ENCODE measurements around the gene CMTM8. TPM values are rescaled to one million over a fixed set of nuclear protein-coding genes. Genes with fewer than 3 reads are reported as not detected.

The CMTM8 gene
- total and polyA plus RNA-seq, 2 of the 8 experiments (the other 6 are each of a cell fraction or from before 2014, with no cell fraction given): 10.5 to 22.4 TPM

- H3K14ac ChIP-seq (ENCODE audit: insufficient read length): no peak overlapping the region
- CTCF ChIA-PET (ENCODE audit: partially characterized antibody): interaction anchor here (1.9 to 2.1 kb wide), 2 partner anchors 23 to 100 kb away, joined by 4 to 6 read pairs; no protein-coding TSS in a partner anchor
These were observed 35.8 kb downstream of the CMTM8 start for GRCh38 chr3:32274306-32274705.

More at GRCh38 chr3:32274306-32274705, 35.8 kb downstream of the CMTM8 start:
- H3K4me3 ChIP-seq (ENCODE audit: extremely low read depth in 1 of 4, insufficient read depth in 2 of 4, low read depth in 3 of 4, low read length in 4 of 4): no peak overlapping the region
- H4K8ac ChIP-seq (ENCODE audit: extremely low read depth, insufficient read depth, low read length): no peak overlapping the region
- no peak overlapping the region for H2BK20ac ChIP-seq (ENCODE audit: low read length)
- H2BK12ac ChIP-seq (ENCODE audit: low read depth, low read length): no peak overlapping the region
- no peak overlapping the region for H4K5ac ChIP-seq (ENCODE audit: insufficient read length, low read depth, low read length)
- peaks cover 4% of the 10 kb centered on the region; the same call in 1 of the 2 replicates for H3K79me1 ChIP-seq (ENCODE audit: low read depth, low read length)
- no peak overlapping the region for H4K91ac ChIP-seq (replicated peaks; ENCODE audit: insufficient read length, low read length)
- no peaks in the 10 kb centered on the region for H3K79me2 ChIP-seq (ENCODE audit: control insufficient read depth in 1 of 2, insufficient read depth in 2 of 2, low read length in 2 of 2)
- 88% methylated on average over 1 of the region's 1 CpG; no CpG with 5 or more reads in 1 of the 2 experiments for WGBS, 2 experiments (ENCODE audit: extremely low coverage in 1 of 2, insufficient coverage in 1 of 2, insufficient read length in 1 of 2, insufficient replicate concordance in 2 of 2, low coverage in 1 of 2, low lambda C conversion rate in 2 of 2, missing lambda C conversion rate in 1 of 2)
- no peaks in the 10 kb centered on the region for H4K20me1 ChIP-seq (replicated peaks in 1 of 2; ENCODE audit: control insufficient read depth in 1 of 2, insufficient read depth in 2 of 2, low read length in 2 of 2)
- no peak overlapping the region for H3K9ac ChIP-seq (replicated peaks in 1 of 4; ENCODE audit: extremely low read depth in 1 of 4, low read depth in 3 of 4, low read length in 3 of 4)
- H3K27me3 ChIP-seq (replicated peaks in 1 of 4; ENCODE audit: control insufficient read depth in 3 of 4, extremely low read depth in 1 of 4, insufficient read depth in 3 of 4, low read length in 3 of 4): no peaks in the 10 kb centered on the region
- no peak overlapping the region for H3K23ac ChIP-seq (ENCODE audit: insufficient read length)
- no peaks in the 10 kb centered on the region for H3K9me3 ChIP-seq (ENCODE audit: insufficient read depth in 2 of 2, low read depth in 1 of 2, low read length in 1 of 2)
- no peaks in the 10 kb centered on the region for H3K23me2 ChIP-seq (ENCODE audit: low read depth, low read length)
- no peak overlapping the region for H3K18ac ChIP-seq (ENCODE audit: extremely low read depth, low read length)
- FAIRE-seq: no peak
- DNase-seq (ENCODE audit: low read depth in 1 of 2, low spot score in 2 of 2): no peak
- no peak overlapping the region for H2BK15ac ChIP-seq (ENCODE audit: low read length)
- TF ChIP-seq POLR2A (IDR thresholded peaks at IDR 0.05; ENCODE audit: control extremely low read depth in 1 of 2, low read depth in 2 of 2, low read length in 2 of 2) (no peak), CBX8 (IDR thresholded peaks at IDR 0.05; ENCODE audit: borderline replicate concordance, low read depth, low read length) (no peak), BCL11A (IDR thresholded peaks at IDR 0.05; ENCODE audit: low read depth in 2 of 2, low read length in 2 of 2) (no peak), TAF1 (IDR thresholded peaks at IDR 0.05; ENCODE audit: low read depth, low read length) (no peak), SIRT6 (IDR thresholded peaks at IDR 0.05; ENCODE audit: low read length) (no peak), CHD2 (IDR thresholded peaks at IDR 0.05; ENCODE audit: low read length) (no peak), BACH1 (IDR thresholded peaks at IDR 0.05; ENCODE audit: low read length) (no peak), SIX5 (IDR thresholded peaks at IDR 0.05; ENCODE audit: low read depth, low read length) (no peak), JUN (IDR thresholded peaks at IDR 0.05; ENCODE audit: low read depth, low read length) (no peak), KDM4A (IDR thresholded peaks at IDR 0.05; ENCODE audit: low read depth, low read length, severe bottlenecking) (no peak)
- TF ChIP-seq, protein P1, sequence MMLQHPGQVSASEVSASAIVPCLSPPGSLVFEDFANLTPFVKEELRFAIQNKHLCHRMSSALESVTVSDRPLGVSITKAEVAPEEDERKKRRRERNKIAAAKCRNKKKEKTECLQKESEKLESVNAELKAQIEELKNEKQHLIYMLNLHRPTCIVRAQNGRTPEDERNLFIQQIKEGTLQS (IDR thresholded peaks at IDR 0.05; ENCODE audit: insufficient read depth, low read depth, low read length): no peak
- H2AFZ ChIP-seq (ENCODE audit: low read length): no peak overlapping the region
- H3K4me1 ChIP-seq (replicated peaks in 1 of 4; ENCODE audit: control insufficient read depth in 3 of 4, insufficient read depth in 4 of 4, low read length in 3 of 4): no peaks in the 10 kb centered on the region
- POLR2A ChIA-PET (ENCODE audit: partially characterized antibody): no interaction called here
- H3K56ac ChIP-seq (replicated peaks; ENCODE audit: insufficient read length, low read depth, low read length): no peak overlapping the region
- no peak overlapping the region for H2BK5ac ChIP-seq (ENCODE audit: low read depth, low read length)
- H3K27ac ChIP-seq (ENCODE audit: low read depth, low read length): no peak overlapping the region
- H3K4ac ChIP-seq (replicated peaks; ENCODE audit: insufficient read length, low read depth, low read length): no peak overlapping the region
- H2AK5ac ChIP-seq (ENCODE audit: low read depth, low read length): no peak overlapping the region
- H2BK120ac ChIP-seq (replicated peaks; ENCODE audit: low read depth, low read length): no peak overlapping the region
- no peak overlapping the region for H3K4me2 ChIP-seq (ENCODE audit: insufficient read depth in 1 of 2, low read depth in 2 of 2, low read length in 2 of 2)
- no peaks in the 10 kb centered on the region for H3K36me3 ChIP-seq (ENCODE audit: control insufficient read depth in 2 of 4, insufficient read depth in 4 of 4, low read length in 3 of 4)
